IPS DF 4.7 (cell line): Measurements from ENCODE around the gene PDCL2.
"Not testable (repeated sequence)": the region's sequence is repeated elsewhere in the genome, so short reads cannot be mapped to it uniquely, and the experiment has no call there.

Experiments used
- DNase-seq: peaks from one replicate; pipeline ENCODE4 v3.0.0-alpha.2; 2013; ENCODE audit warnings: low spot score; ENCODE audit errors: extremely low read depth

Gene PDCL2, protein sequence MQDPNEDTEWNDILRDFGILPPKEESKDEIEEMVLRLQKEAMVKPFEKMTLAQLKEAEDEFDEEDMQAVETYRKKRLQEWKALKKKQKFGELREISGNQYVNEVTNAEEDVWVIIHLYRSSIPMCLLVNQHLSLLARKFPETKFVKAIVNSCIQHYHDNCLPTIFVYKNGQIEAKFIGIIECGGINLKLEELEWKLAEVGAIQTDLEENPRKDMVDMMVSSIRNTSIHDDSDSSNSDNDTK

DNA sequence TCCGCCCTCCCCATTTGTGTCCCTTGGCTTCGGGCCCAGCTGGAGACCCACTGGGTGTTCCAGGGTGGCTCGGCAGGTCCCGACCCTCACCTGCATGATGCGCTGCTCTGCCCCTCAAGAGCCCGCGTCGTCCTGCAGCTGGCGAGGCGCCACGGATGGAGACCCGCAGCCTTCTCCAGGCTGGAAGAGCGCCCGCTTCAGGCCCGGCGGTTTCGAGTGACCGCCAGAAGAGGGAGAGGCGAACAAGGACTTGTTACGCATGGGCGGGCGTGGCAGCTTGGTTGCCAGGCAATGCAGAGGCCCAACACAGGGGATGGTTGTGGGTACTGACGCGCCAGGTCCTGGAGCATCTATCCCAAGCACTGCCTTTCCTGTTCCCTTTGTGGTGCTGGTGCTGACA is at the start of gene PDCL2:
Gene PDCL2 (minus strand): TSS at position 232 of the 400 bp plus-strand sequence. CDS start 136 bp downstream, at position 96.
- no peak for DNase-seq

DNA sequence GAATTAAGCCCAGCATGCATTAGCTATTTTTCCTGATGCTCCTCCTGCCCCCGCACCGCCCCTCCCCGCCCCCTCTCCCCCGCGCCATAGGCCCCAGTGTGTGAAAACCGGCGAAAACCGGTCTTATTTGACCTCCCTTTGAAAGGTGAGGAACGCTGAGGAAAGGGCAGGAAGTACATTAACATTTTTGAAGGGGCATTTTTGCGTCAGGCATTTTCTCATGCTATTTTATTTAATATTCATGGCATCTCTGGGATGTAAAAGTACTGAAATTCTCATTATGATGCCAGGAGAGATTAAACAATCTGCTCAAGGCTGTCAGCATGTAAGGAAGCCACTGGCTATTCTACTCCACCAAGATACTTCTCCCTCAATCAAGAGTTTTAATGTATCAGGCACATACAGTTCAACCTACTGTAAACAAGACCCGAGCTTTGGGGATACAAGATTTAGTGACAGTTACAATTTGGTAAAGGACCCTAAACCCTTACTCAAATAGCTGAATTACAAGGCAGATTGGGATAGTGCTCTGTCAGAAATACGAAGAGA is 45.3 kb upstream of the PDCL2 start:
- DNase-seq, result no peak

DNA sequence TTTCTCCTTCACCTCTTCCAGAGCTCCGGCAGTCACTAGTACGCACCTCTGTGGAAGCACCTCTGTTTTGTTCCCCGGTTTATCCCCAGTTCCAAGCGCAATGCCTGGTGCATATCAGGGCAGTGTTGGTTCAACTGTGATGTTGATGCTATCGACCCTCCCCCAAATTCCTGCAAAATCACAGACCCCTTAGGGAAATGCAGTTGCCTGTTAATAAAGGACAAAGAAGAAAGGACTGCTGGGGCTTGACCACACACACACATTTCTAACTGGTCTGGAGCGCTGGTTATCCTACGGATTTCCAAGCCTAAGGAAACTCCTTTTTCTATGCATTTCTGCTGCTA is 44.6 kb upstream of the PDCL2 start:
- no peak for DNase-seq

DNA sequence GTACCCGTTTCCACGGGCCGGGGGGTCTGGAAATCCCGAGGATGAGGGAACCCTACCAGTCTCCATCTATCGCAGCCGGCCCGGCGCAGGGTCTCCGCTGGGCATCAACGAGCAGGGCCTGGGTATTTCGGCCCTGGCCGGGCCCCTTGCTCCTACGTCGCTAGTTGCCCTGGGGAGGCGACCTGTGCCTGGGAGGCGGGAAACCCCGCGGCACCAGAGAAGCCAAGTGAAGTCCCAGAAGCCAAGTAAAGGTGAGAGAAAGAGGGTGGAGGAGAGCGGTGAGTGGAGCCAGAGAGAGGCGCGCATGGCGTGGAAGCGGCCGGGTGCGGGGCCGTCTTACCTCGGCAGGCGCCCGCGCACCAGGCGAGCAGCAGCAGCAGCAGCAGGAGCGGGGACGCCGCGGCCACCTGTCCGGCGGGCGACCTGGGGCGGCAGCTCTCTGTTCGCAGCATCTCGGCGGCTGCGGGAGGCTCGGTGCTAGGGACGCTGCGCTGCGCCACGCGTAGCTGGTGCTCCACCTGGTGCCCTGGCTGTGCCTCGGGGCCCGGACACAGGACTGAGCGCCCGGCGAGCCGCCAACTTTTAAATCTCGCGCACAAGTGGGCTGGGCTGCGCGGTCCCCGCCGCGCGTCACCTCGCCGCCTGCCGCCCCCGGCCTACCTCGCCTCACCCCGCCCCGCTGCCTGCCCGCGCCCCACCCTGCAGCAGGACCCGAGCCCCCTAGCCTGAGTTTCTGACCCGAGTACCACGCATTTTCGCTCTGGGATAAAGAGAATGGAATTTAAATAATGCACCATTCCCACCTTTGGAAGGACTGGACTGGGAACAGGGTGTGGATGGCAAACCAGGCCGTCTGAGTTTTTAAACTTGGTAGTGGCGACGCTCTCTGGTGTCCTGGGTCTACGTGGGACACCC is 44.0 kb upstream of the PDCL2 start, which contains the start of gene NMU:
Gene NMU (minus strand): TSS at position 558 of the 915 bp plus-strand sequence. CDS start 106 bp downstream, at position 452.
- DNase-seq, result no peak

DNA sequence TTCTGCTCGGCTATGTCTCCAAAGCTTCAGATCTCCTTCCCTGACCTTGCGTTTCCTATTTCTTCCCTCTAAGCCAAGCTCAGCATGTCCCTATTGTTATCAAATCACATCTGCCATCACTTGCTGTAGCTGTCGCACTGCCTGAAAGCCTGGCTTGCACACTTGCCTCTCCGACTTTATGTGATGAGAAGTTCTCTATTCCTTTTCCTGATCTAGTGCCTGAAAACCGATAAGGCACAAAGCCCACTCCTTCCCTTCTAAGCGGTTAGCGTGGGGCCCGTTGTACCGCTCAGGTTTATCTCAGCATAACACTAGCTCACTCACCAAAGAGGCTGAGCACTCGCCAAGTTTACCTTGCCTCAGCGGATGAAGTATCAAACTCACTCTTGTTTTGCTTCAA is 43.2 kb upstream of the PDCL2 start:
- DNase-seq, result no peak

DNA sequence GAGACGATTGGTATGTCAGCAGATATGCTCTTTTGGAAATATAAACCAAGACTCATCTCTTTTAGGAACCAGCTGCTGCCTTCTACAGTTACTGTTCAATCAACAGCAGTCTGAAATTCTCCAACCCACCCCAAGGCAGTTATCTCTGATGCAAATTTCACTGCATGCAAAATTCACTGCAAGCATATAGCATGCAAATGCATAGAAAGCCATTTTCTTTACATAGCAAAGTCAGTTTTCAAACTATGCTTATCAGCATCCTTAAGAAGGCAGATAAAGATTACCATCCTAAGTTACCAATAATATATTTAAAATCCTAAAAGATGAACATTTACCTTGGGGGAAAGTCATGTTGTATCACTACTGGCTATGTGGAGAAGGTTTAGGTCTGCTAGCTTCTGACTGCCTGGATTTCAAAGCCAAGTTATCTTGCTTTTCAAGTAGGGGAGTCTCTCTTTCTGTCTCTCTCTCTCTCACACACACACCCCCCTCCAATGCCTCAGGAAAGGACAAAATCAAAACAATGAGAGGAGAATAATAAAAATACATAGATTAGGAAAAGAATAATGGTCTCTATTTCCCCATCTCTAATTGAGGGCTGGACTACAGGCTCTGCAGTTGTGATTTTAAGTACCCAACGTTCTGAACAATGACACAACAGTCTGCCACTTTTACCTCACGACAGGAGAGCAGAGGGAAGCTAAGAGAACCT is 42.5 kb upstream of the PDCL2 start:
- no peak for DNase-seq

DNA sequence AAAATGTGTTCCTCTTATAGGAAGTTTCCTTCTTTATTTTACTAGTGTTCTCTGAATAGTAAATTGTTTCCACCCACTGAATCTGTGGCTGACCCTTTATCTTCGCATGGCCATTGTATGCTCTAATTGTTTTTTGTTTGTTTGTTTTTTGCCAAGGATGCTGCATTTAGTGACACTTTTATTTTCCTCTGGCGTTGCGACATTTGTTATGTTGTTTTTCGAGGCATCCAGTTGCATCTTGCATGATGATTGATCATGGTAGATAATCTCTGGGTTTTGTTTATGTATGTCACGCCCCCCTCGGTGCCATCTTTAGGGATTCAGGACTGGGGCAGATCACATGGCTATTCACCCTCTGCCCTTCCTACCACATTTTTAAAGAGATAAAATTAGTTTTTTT is 41.9 kb upstream of the PDCL2 start:
- no peak for DNase-seq

DNA sequence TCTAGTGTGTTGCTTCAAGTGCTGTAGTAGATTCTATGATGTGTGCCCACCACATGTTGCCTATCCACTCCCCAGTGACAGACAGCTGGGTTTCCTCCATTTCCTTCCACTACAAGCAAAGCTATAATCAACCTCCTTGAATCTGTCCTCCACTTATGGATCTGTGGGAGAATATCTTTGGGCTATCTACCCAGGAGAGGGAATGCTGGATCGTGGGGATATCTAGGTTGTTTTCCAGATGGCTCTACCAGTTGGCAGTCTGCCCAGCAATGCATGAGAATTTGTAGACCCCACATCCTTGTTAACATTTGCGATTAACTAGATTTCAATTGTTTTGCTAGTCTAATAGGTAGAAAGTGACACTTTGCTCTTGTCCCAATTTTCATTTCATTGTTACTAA is 33.8 kb upstream of the PDCL2 start:
- DNase-seq, result no peak

DNA sequence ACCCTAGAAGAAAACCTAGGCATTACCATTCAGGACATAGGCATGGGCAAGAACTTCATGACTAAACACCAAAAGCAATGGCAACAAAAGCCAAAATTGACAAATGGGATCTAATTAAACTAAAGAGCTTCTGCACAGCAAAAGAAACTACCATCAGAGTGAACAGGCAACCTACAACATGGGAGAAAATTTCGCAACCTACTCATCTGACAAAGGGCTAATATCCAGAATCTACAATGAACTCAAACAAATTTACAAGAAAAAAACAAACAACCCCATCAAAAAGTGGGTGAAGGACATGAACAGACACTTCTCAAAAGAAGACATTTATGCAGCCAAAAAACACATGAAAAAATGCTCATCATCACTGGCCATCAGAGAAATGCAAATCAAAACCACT is 32.0 kb upstream of the PDCL2 start:
- not testable (repeated sequence) for DNase-seq

DNA sequence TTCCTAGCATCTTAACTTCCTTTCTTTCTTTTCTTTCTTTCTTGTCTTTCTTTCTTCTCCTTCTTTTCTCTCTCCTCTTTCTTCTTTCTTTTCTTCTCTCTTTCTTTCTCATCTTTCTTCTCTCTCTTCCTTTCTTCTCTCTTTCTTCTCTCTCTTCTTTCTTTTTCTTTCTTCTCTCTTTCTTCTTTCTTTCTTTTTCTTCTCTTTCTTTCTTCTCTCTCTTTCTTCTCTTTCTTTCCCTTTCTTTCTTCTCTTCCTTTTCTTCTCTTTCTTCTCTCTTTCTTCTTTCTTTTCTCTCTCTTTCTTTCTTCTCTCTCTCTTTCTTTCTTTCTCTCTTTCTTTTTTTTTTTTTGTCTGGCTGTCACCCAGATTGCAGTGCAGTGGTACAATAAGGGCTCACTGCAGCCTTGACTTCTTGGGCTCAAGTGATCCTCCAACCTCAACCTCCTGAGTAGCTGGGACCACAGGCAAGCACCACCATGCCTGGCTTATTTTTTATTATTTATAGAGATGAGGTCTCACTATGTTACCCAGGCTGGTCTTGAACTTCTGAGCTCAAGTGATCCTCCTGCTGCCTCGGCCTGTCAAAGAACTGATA is 26.6 kb upstream of the PDCL2 start:
- no peak for DNase-seq

DNA sequence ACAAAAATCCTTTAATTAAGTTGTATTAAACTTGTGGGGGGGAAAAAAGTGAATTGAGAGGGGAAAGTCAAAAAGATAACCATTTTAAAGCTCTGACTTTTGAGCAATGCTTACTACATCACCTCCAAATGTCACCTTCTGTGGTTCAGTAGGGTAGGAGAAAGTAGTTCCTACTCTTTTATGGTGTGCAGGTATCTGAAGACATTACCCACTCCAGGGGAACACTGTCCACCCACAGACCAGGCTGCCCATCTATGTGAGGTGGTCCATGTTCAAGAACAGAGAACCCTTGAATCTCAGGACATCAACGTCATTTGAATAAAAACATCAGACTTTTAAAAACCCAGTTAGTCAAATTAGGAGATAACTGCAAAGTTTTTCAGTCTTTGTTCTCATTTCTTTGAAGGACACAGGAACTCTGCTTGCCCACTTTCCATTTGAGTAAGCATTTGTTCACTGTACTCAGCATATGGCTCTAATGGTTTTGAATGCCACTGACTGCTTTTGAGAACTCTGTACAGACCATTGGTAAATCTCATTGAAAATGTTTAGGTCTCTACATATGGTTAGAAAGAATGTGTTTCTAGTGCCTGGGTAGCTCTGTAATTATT is 25.6 kb upstream of the PDCL2 start:
- DNase-seq, result no peak

DNA sequence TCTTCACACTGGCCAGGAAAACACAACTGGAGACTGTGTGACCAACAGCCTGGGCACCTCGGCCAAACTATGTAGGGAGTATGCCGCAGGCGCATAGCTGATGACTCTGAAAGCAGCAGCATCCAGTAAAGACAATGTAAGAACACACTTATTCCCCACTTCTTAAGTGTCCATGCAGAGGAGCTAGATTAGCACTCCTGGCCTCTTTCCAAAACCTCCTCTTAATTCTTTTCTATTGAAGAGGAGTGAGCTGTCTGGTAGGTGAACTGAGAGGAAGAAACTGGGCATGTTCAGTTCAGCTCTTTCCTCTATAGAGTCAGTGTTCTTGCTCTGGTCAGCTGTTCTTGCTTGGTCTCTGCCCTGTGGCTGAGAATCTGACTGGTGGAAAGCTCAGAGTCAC is 23.0 kb upstream of the PDCL2 start:
- DNase-seq, result no peak

DNA sequence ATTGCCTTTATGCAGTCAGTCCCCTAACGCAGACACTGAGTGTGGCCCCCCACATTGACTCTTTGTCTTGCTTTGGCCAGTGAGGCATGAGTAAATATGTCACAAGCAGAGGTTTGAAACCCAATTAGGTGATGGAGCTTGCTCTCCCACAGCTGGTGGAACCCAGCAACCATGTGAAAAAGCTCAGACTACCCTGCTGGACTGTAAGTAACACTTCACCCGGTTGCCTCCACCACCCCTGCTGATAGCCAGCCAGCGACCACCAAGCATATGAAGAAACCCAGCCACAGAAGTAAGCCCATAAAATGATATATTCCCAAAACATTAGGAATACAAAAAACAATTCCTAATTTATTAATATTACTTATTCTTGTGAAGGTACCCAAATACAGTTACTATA is 21.6 kb upstream of the PDCL2 start:
- DNase-seq, result no peak

DNA sequence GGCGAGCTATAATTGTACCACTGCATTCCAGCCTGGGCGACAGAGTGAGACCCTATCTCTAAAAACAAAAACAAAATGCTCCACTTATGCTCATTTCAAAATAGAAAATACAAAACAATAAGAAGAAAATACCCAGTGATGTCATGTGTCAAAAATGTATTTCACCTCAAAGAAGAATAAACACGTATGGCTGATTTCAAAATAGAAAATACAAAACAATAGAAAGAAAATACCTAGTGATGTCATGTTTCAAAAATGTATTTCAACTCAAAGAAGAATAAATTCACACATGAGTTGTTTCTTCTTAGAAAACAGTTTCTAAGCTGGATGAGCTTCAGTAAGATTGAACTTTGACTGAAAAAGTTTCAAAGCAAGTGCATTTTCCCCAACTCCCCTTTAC is 20.3 kb upstream of the PDCL2 start:
- no peak for DNase-seq

DNA sequence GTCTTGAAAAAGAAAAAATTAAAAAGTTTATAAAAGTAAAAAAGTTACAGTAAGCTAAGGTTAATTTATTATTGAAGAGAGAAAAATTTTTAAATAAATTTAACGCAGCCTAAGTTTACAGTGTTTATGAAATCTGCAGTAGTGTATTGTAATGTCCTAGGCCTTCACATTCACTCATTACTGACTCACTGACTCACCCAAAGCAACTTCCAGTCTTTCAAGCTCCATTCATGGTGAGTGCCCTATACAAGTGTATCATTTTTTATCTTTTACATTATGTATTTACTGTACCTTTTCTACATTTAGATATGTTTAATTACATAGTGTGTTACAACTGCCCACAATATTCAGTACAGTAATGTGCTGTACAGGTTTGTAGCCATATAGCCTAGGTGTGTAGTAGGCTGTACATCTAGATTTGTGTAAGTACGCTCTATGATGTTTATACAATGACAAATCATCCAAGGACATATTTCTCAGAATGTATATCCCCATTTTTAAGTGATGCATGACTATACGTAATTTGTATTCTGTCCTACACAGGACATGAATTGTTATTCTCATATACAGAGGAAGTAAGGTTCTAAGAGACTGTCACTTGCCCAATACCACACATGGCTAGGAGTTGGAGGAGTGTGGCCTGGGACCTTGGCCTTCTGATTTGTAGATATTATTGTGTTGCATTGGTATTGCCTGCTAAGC is 19.5 kb upstream of the PDCL2 start:
- DNase-seq, result no peak

DNA sequence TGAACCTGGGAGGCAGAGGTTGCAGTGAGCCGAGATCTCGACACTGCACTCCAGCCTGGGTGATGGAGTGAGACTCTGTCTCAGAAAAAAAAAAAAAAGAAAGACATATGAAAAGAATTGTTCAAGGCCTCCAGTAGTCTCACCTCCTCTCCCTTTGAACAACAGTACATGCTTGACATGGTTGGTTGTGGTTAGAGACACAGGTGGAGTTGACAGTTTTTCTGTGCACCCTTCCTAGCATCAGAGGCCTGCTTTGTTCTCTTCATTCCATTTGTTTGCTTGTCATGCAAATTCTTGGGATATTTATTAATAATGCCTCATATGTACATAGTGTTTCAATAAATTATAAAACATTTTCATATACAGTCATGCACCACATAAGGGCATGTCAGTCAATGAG is 18.3 kb upstream of the PDCL2 start:
- DNase-seq, result no peak

DNA sequence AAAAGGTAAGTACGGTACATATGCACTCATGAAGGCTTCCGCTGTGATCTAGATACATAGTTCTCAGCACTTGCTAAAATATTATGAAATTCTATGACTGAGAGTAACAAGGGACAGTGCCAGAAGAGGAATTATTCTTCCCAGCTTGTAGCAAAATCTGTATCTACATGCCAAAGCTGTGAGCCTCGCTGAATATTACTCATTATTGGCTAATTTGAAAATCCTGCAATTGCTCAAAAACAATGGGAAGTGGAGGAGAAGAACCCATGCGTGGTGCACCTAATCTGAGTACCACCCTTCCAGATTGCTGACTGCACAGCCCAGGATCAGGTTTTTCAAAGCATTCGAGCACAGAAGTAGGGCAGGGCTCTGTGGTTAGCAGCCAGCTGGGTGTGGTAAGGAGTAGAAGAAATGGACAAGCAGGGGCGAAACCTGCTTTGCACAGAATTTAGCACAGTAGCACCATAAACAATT is 17.4 kb upstream of the PDCL2 start:
- DNase-seq, result no peak

DNA sequence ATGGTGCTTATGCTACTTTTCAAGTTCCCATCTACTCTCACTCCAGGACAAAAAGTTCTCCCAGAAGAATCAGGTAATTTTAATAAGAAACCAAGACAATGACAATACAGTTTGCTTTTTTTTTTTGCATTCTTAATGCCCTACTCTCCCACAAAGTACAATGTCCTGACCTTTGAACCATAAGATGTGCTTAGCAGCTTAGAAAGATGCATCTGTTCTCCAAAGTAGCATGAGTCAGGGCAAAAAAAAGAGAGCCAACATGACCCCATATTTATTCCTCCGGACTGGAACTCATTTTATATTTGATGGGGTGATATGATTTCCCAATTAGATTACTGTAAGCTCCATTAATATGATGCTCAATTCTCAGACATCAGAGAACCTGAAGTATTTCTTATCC is 16.5 kb upstream of the PDCL2 start:
- DNase-seq, result no peak

DNA sequence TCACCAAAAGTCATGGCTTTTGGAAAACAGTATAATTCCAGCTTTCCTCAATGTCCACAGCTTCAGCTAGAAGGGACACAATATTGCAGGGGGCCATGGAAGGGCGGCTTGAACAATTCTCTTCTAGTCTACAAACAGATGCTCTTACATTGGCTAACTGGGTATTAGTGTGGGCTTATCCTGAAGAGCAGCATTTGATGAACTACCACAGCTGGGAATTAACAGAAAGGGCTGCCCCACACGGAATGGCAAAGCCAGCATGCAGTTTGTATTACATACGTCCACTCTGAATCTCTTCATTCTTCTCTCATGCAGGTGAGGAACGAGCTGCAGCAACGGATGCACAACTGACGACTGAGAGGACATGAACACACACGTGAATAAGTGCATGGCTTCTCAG is 13.0 kb upstream of the PDCL2 start:
- no peak for DNase-seq

DNA sequence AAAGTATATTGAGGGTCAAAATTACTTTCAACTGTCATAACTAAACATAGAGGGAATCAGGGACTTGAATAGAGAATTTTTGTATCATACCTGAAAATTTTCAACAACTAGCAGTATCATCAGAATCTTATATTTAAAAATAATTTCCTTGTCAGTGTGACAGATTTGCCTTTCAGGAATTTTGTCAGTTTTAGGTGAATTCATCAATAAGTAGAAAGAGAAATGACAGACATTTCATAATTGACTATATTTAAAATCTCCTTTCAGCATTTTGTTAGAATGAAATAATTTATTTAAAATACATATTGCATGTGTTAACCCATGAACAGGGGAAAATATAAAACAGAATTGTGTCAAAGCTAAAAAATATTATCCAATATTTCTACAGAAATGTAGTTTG is 8.6 kb upstream of the PDCL2 start:
- DNase-seq, result no peak
